ENCODE results near the gene DCAF10.

DNA sequence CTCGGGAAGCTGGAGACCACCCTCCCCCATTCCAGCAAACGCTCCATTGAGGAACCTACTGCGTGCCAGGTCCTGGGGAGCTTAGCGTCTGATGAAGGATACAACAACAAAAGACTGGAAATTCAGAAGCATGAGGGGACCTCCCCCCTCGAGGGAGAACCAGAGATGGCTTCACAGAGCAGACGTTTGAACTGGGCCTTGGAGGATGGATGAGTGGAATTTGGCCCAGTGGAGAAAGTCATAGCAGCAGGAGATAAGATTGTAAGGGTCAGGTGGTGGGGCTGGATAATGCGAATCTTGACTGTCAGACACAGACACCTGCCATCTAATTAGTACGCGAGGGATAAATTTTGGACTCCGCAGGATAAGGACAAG lies 104.5 kb downstream of the DCAF10 start:
- TF ChIP-seq ZNF274 (IDR thresholded peaks at IDR 0.05; ENCODE audit: borderline replicate concordance, extremely low read depth, low read length) = no peak
- TF ChIP-seq, protein P1, sequence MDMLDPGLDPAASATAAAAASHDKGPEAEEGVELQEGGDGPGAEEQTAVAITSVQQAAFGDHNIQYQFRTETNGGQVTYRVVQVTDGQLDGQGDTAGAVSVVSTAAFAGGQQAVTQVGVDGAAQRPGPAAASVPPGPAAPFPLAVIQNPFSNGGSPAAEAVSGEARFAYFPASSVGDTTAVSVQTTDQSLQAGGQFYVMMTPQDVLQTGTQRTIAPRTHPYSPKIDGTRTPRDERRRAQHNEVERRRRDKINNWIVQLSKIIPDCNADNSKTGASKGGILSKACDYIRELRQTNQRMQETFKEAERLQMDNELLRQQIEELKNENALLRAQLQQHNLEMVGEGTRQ (IDR thresholded peaks at IDR 0.05; ENCODE audit: low read length) = no peak
- TF ChIP-seq CREB1 (IDR thresholded peaks at IDR 0.05) = no peak
- TF ChIP-seq CEBPB (IDR thresholded peaks at IDR 0.05; ENCODE audit: low read depth, low read length) = no peak
- TF ChIP-seq CTCF (IDR thresholded peaks at IDR 0.05; ENCODE audit: control extremely low read depth in 1 of 3, insufficient read depth in 1 of 3, low read depth in 1 of 3, low read length in 3 of 3) = no peak
- TF ChIP-seq JUN (IDR thresholded peaks at IDR 0.05; ENCODE audit: low read depth, low read length) = no peak
- TF ChIP-seq EP300 (IDR thresholded peaks at IDR 0.05; ENCODE audit: borderline replicate concordance in 1 of 2, low read depth in 2 of 2, low read length in 2 of 2) = no peak
- no peak for TF ChIP-seq POLR2AphosphoS5 (IDR thresholded peaks at IDR 0.05; ENCODE audit: low read depth, low read length)

All from H1 (cell line).